Stimulated activated CD4-positive, alpha-beta T cell treated with anti-CD3 and anti-CD28 coated beads, Interleukin-1b, Interleukin-23, amount 100 ng/mL, for 24 hours (primary cell): ENCODE measurements around the gene PRSS48.
"Not testable (repeated sequence)": the region's sequence is repeated elsewhere in the genome, so short reads cannot be mapped to it uniquely, and the experiment has no call there.

Experiments used
- DNase-seq, 4 experiments: peaks; one replicate each; pipeline ENCODE4 v3.0.0-alpha.2; 2020; ENCODE audit warnings: low read depth in 4 of 4, low spot score in 1 of 4

The PRSS48 gene

DNA sequence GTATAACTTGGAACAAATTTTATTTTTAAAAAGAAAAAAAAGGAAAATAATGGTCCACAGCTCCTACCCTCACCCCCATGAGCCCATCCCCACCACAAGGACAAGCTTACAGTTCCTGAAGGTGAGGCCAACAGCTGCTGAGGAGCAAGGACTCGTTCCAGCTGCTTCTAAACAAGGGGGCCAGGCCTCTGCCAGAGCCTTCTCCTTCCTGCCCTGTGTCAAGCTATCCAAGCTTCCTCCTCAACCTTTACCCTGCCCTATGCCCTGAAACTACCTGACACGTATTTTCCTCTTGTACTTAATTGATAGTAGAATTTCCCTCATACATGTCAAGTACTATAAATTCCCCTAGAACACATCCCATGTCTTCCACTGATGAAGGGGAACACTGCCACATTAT, 39.7 kb downstream of the PRSS48 start:
- DNase-seq: no peak

DNA sequence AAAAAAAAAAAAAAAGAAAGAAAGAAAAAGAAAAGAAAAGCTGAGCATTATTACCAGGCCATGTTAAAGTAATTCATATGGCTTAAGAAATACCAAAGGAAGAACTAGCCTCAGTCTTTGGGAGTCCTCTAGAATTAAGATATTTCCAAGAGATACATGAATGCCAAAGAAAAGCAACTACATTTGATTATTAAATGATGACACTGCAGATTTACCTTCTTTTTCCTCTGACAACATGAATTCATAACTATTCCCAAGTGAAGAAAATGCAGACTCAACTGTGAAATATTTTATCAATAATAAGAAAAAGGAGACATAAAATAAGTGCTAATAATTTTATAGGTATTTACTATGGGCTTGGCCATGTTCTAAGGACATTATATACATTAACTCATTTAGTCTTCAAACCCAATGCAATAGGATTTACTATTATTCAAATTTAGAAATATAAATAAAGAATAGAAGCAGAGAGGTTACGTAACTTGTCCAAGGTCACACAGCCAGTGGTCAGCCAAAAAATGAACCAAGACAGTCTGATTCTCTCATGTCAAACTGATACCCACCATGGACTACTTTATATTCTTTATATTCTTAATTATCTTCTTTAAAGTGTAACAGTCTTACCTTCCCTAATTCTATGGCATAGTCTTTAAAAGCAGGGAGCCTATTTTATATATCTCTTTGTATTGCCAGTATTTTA, 41.5 kb downstream of the PRSS48 start:
- no peak for DNase-seq

- no peak for DNase-seq
Measured at GRCh38 chr4:151319490-151319889, 42.5 kb downstream of the PRSS48 start.

- DNase-seq: no peak
Measured at GRCh38 chr4:151321586-151321985, 44.6 kb downstream of the PRSS48 start.

- DNase-seq: not testable (repeated sequence)
Measured at GRCh38 chr4:151322161-151322560, 45.2 kb downstream of the PRSS48 start.

- DNase-seq: no peak
Measured at GRCh38 chr4:151322570-151322969, 45.6 kb downstream of the PRSS48 start.

DNA sequence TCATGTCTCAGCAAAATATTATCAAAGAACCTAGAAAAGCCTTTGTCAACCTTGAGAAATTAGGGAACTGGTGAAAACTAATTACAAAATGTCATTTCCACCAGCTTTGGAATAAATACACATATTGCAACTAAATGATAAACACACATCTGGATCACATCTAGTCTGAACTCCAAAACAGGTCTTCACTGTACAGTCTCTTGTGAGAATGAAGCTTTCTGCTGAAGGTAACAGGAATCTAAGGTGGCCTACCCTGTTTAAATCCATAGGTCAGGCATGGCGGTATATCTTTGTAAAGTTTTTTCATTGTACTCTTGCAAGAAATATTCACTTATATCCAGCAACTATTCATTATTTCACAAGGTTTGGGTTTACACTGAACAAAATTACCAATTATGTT, 46.7 kb downstream of the PRSS48 start:
- DNase-seq: no peak

GRCh38 chr4:151324124-151324751, 47.3 kb downstream of the PRSS48 start:
- no peak for DNase-seq

DNA sequence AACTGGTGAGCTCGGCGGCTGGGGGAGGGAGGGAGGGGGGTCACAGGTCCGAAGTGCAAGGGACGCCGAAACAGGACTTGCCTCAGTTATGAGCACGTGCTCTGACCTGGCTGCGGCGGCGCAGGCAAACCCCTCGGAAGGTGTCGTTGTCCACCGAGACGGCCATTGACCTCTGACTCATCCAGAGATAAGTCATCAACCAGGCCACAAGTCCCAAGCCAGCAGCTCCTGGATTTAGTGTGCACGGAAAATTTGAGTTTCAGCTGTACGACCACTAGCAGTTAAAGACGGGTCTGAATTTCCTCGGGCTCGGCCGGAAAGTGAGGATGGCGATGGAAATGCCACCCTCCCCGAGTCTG, 47.8 kb downstream of the PRSS48 start:
- no peak for DNase-seq

- no peak for DNase-seq
Measured at GRCh38 chr4:151325111-151325948, 48.4 kb downstream of the PRSS48 start, which contains the start of gene SH3D19. Gene SH3D19 (minus strand): TSS chr4:151325605. CDS start chr4:151325352, 253 bp downstream.

DNA sequence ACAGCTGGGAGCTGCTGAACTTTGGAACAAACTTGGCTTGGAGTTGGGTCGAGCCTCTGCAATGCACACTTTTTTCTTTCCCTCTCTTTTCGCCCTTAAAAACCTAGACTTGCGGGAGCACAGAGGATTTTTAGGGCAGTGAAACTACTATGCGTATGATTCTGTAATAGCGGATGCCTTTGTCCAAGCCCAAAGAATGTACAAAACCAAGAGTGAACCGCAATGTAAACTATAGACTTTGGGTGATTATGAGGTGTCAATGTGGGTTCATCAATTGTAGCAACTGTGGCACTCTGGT, 48.9 kb downstream of the PRSS48 start:
- no peak for DNase-seq

- DNase-seq: no peak
Measured at GRCh38 chr4:151329217-151330007, 52.5 kb downstream of the PRSS48 start.

GRCh38 chr4:151331276-151332042, 54.5 kb downstream of the PRSS48 start:
- no peak for DNase-seq

DNA sequence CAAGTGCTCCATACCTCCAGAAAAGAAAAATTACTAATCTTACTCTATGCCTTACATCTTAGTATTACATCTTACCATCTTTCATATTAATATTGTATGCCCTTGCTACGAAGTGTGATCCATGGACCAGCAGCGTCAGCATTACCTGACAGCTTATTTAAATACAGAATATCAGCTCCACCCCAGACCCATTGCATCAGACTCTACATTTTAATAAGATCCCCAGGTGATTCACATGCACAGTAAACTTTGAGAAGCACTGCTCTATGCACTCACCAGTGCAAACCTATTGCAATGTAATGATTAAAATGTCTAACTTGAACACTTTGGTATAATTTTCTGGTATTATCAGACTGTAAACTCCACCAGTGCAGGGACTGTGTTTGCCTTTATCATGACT, 62.5 kb downstream of the PRSS48 start:
- no peak for DNase-seq

GRCh38 chr4:151340751-151341385, 63.9 kb downstream of the PRSS48 start:
- no peak for DNase-seq
